ENCODE data around the gene PACSIN1.

The PACSIN1 gene

DNA sequence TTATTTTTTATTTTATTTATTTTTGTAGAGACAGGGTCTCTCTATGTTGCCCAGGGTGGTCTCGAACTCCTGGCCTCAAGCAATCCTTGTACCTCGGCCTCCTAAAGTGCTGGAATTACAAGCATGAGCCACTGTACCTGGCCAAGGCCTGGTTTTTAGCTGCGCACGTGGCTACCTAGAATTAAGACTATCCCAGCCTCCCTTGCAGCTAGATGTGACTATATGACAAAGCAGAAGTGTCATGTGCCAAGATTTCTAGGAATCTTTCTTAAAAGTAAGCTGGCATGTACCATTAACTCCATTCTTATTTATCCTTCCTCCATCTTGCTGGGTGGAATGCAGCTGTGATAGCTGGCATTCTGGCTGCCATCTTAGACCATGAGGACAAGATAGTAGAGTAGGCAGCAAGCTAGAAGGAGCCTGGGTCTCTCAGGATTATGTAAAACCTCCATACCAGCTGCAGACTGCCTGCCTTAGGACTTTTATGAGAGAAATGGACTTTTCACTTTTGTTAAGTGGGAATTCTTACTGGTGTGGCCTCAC, 92.4 kb downstream of the PACSIN1 start:
- in situ Hi-C loops (cut with HindIII; ENCODE audit: low sequenced_read_pairs) = no loop called here
- no peak for DNase-seq (ENCODE audit: low read depth)
- TF ChIP-seq, protein P1, sequence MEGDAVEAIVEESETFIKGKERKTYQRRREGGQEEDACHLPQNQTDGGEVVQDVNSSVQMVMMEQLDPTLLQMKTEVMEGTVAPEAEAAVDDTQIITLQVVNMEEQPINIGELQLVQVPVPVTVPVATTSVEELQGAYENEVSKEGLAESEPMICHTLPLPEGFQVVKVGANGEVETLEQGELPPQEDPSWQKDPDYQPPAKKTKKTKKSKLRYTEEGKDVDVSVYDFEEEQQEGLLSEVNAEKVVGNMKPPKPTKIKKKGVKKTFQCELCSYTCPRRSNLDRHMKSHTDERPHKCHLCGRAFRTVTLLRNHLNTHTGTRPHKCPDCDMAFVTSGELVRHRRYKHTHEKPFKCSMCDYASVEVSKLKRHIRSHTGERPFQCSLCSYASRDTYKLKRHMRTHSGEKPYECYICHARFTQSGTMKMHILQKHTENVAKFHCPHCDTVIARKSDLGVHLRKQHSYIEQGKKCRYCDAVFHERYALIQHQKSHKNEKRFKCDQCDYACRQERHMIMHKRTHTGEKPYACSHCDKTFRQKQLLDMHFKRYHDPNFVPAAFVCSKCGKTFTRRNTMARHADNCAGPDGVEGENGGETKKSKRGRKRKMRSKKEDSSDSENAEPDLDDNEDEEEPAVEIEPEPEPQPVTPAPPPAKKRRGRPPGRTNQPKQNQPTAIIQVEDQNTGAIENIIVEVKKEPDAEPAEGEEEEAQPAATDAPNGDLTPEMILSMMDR (IDR thresholded peaks at IDR 0.05; ENCODE audit: low read depth, low read length, missing control alignments) = no peak
- H3K4me3 ChIP-seq (ENCODE audit: low read depth, low read length) = no peak overlapping the region

DNA sequence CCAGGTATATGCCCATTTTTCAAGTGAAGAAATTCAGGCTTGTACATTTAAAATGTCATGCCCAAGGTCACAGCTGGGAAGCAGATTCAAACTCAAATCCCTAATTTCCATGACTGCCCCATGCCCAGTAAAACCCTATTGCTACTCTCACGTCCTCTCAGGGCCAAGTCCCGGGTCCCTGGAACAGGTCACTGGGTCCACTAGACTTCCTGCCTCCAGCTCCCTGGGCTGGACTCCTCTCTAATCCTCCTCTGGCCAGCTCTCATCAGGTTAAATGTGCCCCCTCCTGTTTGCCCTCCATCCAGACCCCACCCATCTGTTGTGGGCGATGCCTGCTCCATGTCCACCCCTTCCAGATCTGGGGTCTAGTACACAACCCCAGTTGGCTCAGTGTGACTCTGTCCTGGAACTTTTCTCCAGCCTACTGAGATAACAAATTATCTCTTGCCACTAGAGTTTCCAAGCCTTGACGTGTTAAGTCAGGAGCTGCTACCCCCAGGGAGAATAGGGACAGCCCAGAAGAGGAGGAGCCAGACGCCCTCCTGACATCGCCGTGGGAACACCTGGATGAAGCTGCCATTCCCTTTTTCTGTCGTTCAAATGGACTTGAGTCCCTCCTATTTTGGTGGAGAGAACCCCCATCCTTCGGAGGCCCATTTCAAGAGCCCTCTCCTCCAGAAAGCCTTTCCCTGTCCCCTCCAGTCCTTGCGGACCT, 93.9 kb downstream of the PACSIN1 start:
- DNase-seq (ENCODE audit: low read depth) = no peak
- TF ChIP-seq, protein P1 (IDR thresholded peaks at IDR 0.05; ENCODE audit: low read depth, low read length, missing control alignments) = no peak
- in situ Hi-C loops (cut with HindIII; ENCODE audit: low sequenced_read_pairs) = no loop called here
- no peak overlapping the region for H3K4me3 ChIP-seq (ENCODE audit: low read depth, low read length)

GRCh38 chr6:34560366-34561226, 94.7 kb downstream of the PACSIN1 start:
- in situ Hi-C loops (cut with HindIII; ENCODE audit: low sequenced_read_pairs) = no loop called here
- TF ChIP-seq, protein P1 (IDR thresholded peaks at IDR 0.05; ENCODE audit: low read depth, low read length, missing control alignments) = no peak
- DNase-seq (ENCODE audit: low read depth) = no peak
- no peak overlapping the region for H3K4me3 ChIP-seq (ENCODE audit: low read depth, low read length)

GRCh38 chr6:34561227-34561530, 95.3 kb downstream of the PACSIN1 start:
- no peak for DNase-seq (ENCODE audit: low read depth)
- TF ChIP-seq, protein P1 (IDR thresholded peaks at IDR 0.05; ENCODE audit: low read depth, low read length, missing control alignments) = no peak
- in situ Hi-C loops (cut with HindIII; ENCODE audit: low sequenced_read_pairs) = no loop called here
- no peak overlapping the region for H3K4me3 ChIP-seq (ENCODE audit: low read depth, low read length)

- in situ Hi-C loops (cut with HindIII; ENCODE audit: low sequenced_read_pairs) = no loop called here
- H3K4me3 ChIP-seq (ENCODE audit: low read depth, low read length) = no peak overlapping the region
- TF ChIP-seq, protein P1 (IDR thresholded peaks at IDR 0.05; ENCODE audit: low read depth, low read length, missing control alignments) = no peak
- no peak for DNase-seq (ENCODE audit: low read depth)
Measured at GRCh38 chr6:34562350-34562749, 96.5 kb downstream of the PACSIN1 start.

GRCh38 chr6:34562861-34563512, 97.1 kb downstream of the PACSIN1 start:
- DNase-seq (ENCODE audit: low read depth) = no peak
- no peak overlapping the region for H3K4me3 ChIP-seq (ENCODE audit: low read depth, low read length)
- TF ChIP-seq, protein P1 (IDR thresholded peaks at IDR 0.05; ENCODE audit: low read depth, low read length, missing control alignments) = no peak
- in situ Hi-C loops (cut with HindIII; ENCODE audit: low sequenced_read_pairs) = no loop called here
